GF-D8 (cell line): ENCODE data around the gene PODN.

Experiments
- DNase-seq: peaks from one replicate; lab custom pipeline; 2025; lab: John Stamatoyannopoulos, UW

Gene PODN

GRCh38 chr1:53050310-53050709 is 11.7 kb upstream of the PODN start:
- DNase-seq, result no peak

DNA sequence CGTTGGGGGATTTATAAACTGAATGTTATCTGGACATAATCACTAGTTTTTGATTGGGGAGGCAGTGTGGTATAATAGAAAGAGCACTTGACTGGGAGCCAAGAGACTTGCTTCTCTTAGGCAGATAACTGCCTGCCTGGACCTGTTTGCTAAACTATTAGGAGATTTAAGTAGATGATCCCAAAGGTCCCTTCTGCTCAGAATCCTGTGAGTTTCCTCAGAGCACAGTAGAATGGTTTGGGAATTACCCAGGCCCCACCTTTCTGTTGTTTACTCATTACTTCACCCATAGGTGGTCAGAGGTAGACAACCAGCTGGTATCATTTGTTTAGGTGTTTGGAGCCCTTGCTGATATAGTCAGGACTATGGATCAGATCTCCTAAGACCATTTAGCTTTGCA is 10.3 kb upstream of the PODN start:
- no peak for DNase-seq

DNA sequence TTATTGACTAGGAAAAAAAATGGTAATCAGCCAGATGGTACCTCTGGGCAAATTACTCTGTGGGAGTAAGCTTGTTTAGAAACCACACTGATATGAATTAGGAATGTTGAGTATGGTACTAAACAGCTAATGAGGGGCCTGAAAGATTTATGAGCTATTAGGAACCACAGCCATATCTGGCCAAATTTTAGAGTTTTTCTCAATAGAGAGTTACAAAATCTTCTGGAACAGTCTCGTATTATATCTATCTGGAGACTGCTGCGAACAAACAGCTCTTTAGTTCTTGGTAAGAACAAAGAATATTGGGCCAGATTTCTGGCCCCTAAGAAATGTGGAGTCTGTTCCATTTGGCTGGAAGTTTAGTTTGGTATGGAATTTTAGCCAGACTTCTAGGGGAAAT is 4.9 kb upstream of the PODN start:
- no peak for DNase-seq

GRCh38 chr1:53060579-53060978 is 1.4 kb upstream of the PODN start:
- DNase-seq, result no peak

- DNase-seq, result no peak
These were observed 722 bp upstream of the PODN start for GRCh38 chr1:53061123-53061858.

DNA sequence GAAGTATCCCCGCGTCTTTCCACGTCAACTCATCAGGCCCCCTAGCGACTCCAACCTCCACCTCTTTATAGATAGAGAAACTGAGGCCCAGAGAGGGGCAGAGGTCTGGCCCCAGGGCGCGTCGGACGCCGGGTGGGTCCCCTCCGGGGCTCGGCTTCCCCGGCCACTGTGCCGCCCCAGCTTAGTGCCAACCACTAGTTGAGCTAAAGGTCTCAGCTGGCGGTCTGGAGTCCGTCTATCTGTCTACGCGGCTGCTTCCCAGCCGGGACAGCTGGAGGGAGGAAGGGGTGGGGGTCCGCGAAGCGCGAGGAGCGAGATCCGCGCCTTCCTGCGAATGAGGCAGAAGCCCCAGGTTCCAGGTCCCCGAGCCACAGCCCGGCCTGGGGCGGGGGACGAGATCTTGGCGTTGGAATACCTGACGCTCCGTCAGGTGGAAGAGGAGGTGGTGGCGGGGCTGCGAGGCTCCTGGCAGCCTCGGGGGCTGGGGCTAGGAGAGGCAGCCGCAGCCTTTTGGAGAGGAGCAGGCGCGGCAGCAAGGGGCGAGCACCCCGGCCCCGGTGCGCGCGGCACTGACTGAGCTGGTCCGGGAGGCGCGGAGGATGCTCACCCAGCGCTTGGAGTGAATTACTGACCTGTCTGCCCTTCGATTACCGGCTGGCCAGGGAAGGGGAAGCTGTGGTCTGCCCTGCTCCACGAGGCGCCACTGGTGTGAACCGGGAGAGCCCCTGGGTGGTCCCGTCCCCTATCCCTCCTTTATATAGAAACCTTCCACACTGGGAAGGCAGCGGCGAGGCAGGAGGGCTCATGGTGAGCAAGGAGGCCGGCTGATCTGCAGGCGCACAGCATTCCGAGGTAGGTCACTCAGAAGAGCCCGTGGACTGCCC is 937 bp downstream of the PODN start:
- DNase-seq, result no peak

- no peak for DNase-seq
These were observed 1.9 kb downstream of the PODN start for GRCh38 chr1:53063744-53064515.

DNA sequence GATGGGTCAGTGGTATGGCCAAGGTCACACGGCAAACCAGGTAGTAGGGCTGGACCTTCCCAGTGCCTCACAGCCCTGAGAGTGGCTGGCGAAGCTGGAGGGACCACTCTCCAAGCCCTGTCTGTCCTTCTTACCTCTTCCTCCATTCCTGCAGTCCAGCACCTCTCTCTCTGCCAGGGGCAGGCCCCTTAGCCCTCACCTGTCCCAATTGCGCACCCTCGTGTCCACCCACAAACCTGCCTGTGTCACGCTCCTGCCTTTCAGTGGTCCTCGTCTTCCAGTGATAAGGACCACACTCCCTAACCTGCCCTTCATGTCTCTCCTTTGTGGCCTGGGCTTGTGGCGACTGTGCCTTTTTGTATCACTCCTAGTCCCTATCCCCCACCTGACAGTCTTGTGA is 3.4 kb downstream of the PODN start:
- DNase-seq, result no peak

GRCh38 chr1:53066488-53066887 is 4.5 kb downstream of the PODN start:
- no peak for DNase-seq

GRCh38 chr1:53066891-53067738 is 5.1 kb downstream of the PODN start:
- DNase-seq, result no peak

- no peak for DNase-seq
These were observed 5.9 kb downstream of the PODN start for GRCh38 chr1:53067886-53068285.

- no peak for DNase-seq
These were observed 6.5 kb downstream of the PODN start for GRCh38 chr1:53068314-53069099.

GRCh38 chr1:53069265-53069662 is 7.3 kb downstream of the PODN start:
- no peak for DNase-seq

DNA sequence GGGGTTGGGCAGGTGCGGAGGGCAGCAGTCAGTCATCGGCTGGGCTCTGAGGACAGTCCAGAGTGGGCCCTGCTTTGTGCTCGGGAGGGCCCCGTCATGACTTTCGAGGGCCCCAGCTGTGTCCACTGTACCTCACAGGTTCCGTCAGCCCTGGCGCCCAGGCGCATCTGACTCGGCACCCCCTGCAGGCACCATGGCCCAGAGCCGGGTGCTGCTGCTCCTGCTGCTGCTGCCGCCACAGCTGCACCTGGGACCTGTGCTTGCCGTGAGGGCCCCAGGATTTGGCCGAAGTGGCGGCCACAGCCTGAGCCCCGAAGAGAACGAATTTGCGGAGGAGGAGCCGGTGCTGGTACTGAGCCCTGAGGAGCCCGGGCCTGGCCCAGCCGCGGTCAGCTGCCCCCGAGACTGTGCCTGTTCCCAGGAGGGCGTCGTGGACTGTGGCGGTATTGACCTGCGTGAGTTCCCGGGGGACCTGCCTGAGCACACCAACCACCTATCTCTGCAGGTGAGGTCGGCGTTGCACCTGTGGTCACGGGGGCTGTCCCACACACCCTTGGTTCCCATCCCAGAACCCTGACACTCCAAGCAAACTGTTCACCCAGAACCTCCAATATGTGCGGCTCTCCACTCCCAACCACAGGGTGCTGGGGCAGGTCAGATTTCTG is 7.8 kb downstream of the PODN start:
- DNase-seq, result no peak

- DNase-seq, result no peak
These were observed 8.6 kb downstream of the PODN start for GRCh38 chr1:53070621-53071020.

GRCh38 chr1:53071167-53071865 is 9.3 kb downstream of the PODN start:
- no peak for DNase-seq

DNA sequence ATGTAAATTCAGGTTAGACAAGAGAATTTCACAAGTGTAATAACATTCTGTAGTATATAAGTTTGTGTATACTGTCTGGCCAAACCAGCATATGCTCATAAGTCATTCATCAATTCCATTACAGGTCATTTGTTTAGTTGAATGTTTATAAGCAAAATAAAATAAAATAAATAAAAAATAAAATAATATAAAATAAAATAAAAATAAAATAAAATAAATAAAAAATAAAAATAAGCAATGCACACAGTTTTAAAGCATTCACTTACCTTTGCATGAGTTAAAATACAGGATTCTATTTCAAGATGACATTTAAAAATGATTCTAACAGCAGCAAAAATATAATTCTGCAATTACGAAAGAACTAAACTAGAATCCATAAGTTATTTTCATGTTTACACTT is 9.9 kb downstream of the PODN start:
- no peak for DNase-seq

- no peak for DNase-seq
These were observed 11.3 kb downstream of the PODN start for GRCh38 chr1:53073287-53073686.

DNA sequence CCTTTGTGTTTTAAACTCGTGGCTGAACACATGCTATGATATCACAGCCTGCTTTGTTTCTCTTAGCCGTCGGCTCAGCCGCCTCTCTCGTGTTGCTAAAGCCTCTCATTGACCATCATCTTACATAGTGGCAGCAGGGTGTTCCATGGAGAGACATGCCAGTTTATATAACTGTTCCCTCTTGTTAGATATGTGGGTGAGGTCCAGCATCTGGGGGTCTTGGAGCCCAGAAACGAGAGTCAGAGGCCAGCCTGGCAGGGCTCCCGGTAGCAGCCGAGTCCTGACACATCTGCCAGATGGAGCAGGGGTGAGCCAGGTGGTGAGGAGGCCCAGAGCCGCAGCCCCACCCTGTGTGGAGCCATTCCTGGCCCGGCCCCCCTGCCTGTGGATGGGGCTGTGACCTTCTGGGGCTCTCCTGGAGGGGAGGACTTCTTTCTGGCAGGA is 11.9 kb downstream of the PODN start:
- DNase-seq, result no peak
